ENCODE results near the gene ABCB8.

GRCh38 chr7:151024435-151025056 lies 3.7 kb upstream of the ABCB8 start, which contains the start of gene ATG9B:
- no peak for TF ChIP-seq CTCF (conservative IDR thresholded peaks at IDR 0.05; ENCODE audit: low read length)
- no peak for TF ChIP-seq EZH2phosphoT487 (IDR thresholded peaks at IDR 0.05; ENCODE audit: borderline replicate concordance)
